ENCODE measurements around the gene FADS2.

The FADS2 gene

DNA sequence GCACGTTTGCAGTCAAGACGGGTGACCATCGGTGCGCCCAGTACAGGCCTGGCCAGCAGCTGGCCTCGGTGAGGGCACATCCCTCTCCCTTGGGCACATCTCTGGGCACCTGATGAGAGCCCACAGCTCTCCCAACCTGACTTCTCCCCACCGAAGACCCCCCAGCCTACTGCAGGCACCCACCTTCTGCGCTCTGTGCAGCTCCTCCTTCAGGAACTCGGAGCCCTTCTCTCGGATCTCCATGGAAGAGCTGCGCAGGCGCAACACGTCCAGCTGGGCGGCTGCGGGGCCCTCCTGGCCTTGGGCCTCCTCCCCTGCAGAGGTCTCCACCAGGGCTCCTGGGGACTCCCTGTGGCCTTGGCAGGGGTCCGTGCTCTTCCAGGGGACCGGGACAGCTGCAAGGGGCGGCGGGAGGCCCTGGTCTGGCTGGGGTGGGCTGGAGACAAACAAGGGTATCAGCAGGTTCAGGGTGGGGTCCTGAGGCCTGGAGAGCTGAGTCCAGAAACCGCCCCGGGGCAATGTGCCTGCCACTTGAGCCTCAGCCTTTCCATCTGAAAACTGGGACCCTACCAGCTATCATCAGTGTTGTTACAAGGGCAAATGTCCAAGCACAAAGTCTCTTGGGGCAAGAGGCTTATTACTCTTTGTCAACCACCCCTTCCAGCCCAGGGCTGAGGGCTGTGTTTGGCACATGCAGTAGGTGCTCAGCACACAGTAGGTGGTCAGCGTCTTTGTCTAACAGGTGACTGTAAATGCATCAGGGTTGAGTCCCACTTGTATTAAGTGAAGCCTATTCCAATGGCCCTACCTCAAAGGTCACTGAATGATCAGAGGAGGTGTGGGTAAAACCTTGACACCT is 80.0 kb downstream of the FADS2 start:
- DNase-seq = no peak

GRCh38 chr11:61908730-61909316 is 80.7 kb downstream of the FADS2 start:
- DNase-seq = no peak

DNA sequence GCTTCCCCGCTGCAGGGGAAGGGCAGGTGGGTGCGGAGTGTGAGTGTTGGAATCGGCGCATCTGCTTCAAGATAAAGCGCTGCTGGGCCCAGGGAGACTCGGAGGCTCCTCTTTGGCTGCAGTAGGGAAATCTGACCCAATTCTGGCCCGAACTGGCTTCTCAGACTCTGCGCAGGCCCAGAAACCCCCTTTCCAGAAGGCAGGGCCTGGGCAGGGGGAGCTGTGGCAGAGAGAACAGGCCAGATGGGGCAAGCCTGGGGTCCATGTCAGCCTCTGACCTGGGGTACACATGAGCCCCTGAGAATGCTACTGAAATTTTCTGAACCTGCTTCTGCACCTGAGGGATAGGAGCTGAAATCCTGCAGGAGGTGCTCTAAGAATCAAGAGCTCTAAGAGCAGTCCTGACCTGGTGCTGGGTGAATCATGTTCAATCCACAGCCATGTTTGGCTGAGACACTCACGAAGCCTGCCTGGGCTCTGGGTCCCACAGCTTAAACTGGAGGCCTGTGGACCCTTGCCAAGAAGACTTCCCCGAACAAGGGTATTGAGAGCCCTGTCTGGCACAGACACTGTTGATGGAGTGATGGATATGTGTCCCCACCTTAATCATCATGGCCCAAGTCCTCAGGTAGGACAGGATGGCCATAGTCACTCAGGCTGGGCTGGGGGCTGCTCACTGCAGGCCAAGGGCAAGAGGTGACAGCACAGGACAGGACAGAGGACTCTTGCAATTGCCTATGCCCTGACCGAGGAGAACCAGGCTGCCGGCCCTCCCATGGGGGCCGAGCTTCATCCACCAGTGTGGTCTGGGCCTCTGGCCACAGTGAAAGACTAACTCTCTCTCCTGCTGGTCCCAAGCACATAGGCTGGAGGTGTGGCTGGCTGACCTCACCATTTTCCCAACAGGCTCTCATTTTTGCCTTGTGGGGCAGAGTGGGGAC is 82.4 kb downstream of the FADS2 start:
- DNase-seq = no peak

GRCh38 chr11:61911128-61911700 is 83.1 kb downstream of the FADS2 start:
- DNase-seq = no peak

DNA sequence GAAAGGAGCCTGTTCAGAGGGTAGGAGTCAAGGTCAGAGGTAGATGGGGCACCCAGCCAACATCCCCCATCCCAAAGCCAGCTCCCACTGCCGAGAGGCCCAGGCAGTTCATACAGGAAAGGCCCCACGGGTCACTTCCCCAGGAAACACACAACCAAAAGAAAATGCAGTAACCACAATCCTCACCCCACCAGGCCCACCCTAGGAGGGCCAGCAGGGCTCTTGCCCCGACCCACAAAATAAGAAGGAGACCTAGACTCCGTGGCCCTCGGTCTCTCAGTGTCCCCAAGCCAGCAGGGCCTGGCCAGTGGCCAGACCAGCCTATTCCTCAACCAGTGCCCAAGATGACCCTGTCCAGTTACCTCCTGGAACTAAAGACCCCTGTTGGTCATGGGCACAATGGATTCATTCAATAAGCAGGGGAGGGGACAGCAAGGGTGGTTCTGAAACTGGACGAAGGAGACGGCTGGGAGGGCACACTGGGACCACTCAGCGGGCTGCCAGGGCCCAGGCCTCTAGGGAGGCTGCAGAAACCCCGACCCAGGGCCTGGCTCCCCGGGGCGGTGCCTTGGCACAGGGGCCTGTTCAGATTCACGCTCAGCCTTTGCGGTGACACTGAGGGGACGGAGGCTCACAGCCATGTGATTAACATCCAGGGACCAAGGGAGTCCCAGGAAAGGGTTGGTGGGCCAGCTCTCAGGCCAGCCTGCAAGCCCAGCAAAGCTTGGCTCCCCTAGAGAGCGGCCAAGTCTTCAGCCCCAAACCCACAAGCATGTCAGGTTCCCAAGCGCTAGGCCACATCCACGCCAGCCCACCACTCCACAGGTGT is 83.8 kb downstream of the FADS2 start:
- DNase-seq = no peak

DNA sequence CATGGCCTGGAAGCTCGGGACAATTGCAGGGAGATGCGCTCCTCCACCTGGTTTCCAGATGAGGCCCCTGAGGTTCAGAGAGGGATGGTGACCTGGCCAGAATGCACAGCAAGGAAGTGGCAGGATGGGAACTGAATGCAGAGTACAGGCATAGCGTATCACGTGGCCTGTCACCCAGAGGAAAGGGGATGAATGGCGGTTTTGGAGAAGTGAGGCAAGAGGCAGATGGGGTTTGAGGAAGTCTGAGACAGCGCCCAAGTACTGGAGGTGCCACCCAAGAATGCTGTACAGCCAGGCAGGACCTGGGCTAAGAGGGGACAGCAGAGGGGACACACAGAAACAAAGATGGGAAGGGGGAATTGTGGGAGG is 84.4 kb downstream of the FADS2 start:
- DNase-seq = no peak

GRCh38 chr11:61912991-61913698 is 85.0 kb downstream of the FADS2 start:
- DNase-seq = no peak

GRCh38 chr11:61913699-61914395 is 85.7 kb downstream of the FADS2 start:
- no peak for DNase-seq

DNA sequence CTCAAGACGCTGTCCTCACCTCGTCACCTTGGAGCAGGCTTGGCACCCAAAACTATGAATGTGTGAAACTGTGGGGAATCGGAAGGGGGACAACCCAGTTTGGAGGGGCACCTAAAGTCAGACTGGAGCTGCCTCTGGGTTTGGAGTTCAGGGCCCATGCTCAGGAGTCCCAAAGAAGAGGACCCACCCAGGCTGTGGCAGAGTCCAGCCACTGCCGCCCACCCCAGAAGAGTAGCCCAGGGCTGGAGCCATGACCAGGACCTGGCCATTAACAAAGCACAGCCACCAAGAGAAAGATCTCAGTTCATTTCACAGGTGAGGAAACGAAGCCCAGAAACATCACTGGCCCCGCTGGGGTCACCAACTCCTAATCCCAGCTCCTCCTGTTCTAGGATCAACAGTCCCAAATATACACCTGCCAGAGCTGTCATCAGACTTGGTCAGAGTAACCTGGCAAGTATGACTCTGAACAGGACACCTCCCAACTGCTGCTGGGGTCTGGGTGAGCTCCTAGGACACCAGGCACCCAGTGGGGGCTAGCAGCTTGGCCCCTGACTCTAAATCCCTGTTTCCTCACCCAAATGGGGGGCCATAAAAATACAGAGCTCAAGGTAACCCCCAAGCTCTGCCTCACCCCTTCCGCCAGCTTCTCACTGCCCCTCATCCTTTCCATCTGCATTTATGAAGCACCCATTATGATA is 86.5 kb downstream of the FADS2 start:
- DNase-seq = no peak

DNA sequence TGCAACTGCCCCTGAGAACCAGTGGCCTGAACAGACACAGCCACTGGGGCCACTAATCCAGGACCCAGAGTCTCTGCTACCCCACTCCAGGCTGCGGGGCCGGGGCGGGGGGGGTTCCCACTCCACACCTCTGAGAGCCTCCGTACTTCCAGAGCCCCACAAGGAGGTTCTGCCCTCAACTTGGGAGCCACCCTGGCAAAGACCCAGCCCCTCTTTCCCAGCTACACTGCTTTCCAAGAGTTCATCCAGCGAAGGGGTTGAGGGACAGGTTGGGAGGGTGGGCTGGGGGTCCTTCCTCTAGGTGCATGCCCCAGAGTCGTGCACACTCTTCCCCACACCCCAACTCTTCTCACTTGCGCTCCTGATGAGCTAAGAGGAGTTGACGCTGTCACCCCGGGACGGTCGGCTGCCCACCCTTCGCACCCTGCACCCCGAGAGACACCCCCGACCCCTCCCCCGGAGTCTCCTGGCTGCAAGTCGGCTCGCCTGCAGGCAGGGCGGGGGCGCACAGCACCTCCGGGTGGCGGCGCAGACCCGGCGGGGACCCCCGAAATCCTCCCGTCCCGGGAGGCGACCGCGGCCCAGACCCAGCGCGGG is 88.7 kb downstream of the FADS2 start:
- no peak for DNase-seq
